HG03565 (cell line): ENCODE results near the gene TBC1D1.
"Not testable (repeated sequence)": the region's sequence is repeated elsewhere in the genome, so short reads cannot be mapped to it uniquely, and the experiment has no call there.

Source experiments
- ATAC-seq: cut with Tn5 transposase; IDR thresholded peaks from one replicate; pipeline ENCODE4 v1.9.1; 2021; ENCODE audit warnings: mild to moderate bottlenecking, moderate library complexity; ENCODE audit not compliant: unreplicated experiment

Gene TBC1D1

GRCh38 chr4:38009421-38009820 is 118.5 kb downstream of the TBC1D1 start:
- no peak for ATAC-seq

- ATAC-seq = no peak
Observed at GRCh38 chr4:38009949-38010348, 119.1 kb downstream of the TBC1D1 start.

GRCh38 chr4:38011511-38012162 is 120.8 kb downstream of the TBC1D1 start:
- ATAC-seq = no peak

GRCh38 chr4:38013461-38014366 is 122.8 kb downstream of the TBC1D1 start:
- ATAC-seq = no peak

GRCh38 chr4:38014421-38014852 is 123.6 kb downstream of the TBC1D1 start:
- ATAC-seq = no peak

- ATAC-seq = no peak
Observed at GRCh38 chr4:38015886-38016515, 125.1 kb downstream of the TBC1D1 start.

GRCh38 chr4:38016698-38017097 is 125.8 kb downstream of the TBC1D1 start:
- no peak for ATAC-seq

- no peak for ATAC-seq
Observed at GRCh38 chr4:38017609-38018008, 126.7 kb downstream of the TBC1D1 start.

GRCh38 chr4:38020386-38020785 is 129.5 kb downstream of the TBC1D1 start:
- no peak for ATAC-seq

- not testable (repeated sequence) for ATAC-seq
Observed at GRCh38 chr4:38020961-38021360, 130.1 kb downstream of the TBC1D1 start.

GRCh38 chr4:38021751-38022150 is 130.9 kb downstream of the TBC1D1 start:
- no peak for ATAC-seq

GRCh38 chr4:38023347-38024205 is 132.7 kb downstream of the TBC1D1 start:
- ATAC-seq = no peak

- ATAC-seq = no peak
Observed at GRCh38 chr4:38024206-38024509, 133.3 kb downstream of the TBC1D1 start.

- ATAC-seq = no peak
Observed at GRCh38 chr4:38025665-38026064, 134.8 kb downstream of the TBC1D1 start.

GRCh38 chr4:38026158-38026740 is 135.4 kb downstream of the TBC1D1 start:
- no peak for ATAC-seq

GRCh38 chr4:38030023-38030422 is 139.1 kb downstream of the TBC1D1 start:
- ATAC-seq = no peak

GRCh38 chr4:38034986-38035882 is 144.3 kb downstream of the TBC1D1 start:
- no peak for ATAC-seq

GRCh38 chr4:38036548-38036947 is 145.7 kb downstream of the TBC1D1 start:
- no peak for ATAC-seq

- ATAC-seq = no peak
Observed at GRCh38 chr4:38037612-38038011, 146.7 kb downstream of the TBC1D1 start.

GRCh38 chr4:38040619-38041018 is 149.7 kb downstream of the TBC1D1 start:
- no peak for ATAC-seq
